Trophoblast cell (in vitro differentiated cells and primary cell): ENCODE measurements around the gene PNPLA5.

Experiments
- DNase-seq, 2 donors: peaks; one replicate each; pipeline ENCODE4 v3.0.0-alpha.2; 2016
- H2AFZ ChIP-seq: 2 replicates; pipeline ENCODE4 v1.6.1; 2013; ENCODE audit warnings: low read length, moderate library complexity, mild to moderate bottlenecking; ENCODE audit not compliant: insufficient read depth, poor library complexity
- H2AK5ac ChIP-seq: 2 replicates; pipeline ENCODE4 v1.6.1; 2013; ENCODE audit warnings: mild to moderate bottlenecking, low read length
- H2BK120ac ChIP-seq: 2 replicates; pipeline ENCODE4 v1.6.1; 2013; ENCODE audit warnings: low read length, mild to moderate bottlenecking, moderate library complexity; ENCODE audit not compliant: insufficient read depth, poor library complexity
- H2BK12ac ChIP-seq: 2 replicates; pipeline ENCODE4 v1.6.1; 2013; ENCODE audit warnings: mild to moderate bottlenecking, low read length, moderate library complexity
- H2BK5ac ChIP-seq: 2 replicates; pipeline ENCODE4 v1.6.1; 2013; ENCODE audit warnings: low read length, low read depth, moderate library complexity, mild to moderate bottlenecking; ENCODE audit not compliant: poor library complexity
- H3K14ac ChIP-seq: 2 replicates; pipeline ENCODE4 v1.6.1; 2013; ENCODE audit warnings: mild to moderate bottlenecking, low read length
- H3K18ac ChIP-seq: 2 replicates; pipeline ENCODE4 v1.6.1; 2013; ENCODE audit warnings: mild to moderate bottlenecking, low read length
- H3K23ac ChIP-seq: 2 replicates; pipeline ENCODE4 v1.6.1; 2013; ENCODE audit warnings: low read length
- H3K27ac ChIP-seq: 2 replicates; pipeline ENCODE4 v1.5.1; 2013; ENCODE audit warnings: low read depth, mild to moderate bottlenecking, inconsistent platforms, low read length, moderate library complexity
- H3K27me3 ChIP-seq: 2 replicates; pipeline ENCODE4 v1.6.1; 2013; ENCODE audit warnings: inconsistent platforms, mild to moderate bottlenecking, low read length, moderate library complexity; ENCODE audit not compliant: insufficient read depth
- H3K36me3 ChIP-seq, 2 experiments: 1 replicate in 1 of 2; 2 replicates in 1 of 2; pipeline ENCODE4 v1.6.1; 2013; ENCODE audit warnings: low read length in 2 of 2, mild to moderate bottlenecking in 2 of 2, moderate library complexity in 1 of 2; ENCODE audit not compliant: insufficient read depth in 2 of 2, control insufficient read depth in 1 of 2
- H3K4ac ChIP-seq: 2 replicates; pipeline ENCODE4 v1.6.1; 2013; ENCODE audit warnings: low read depth, mild to moderate bottlenecking, low read length, moderate library complexity
- H3K4me1 ChIP-seq, 2 experiments: 1 replicate in 1 of 2; 2 replicates in 1 of 2; pipeline ENCODE4 v1.6.1; 2013; ENCODE audit warnings: low read length in 2 of 2, mild to moderate bottlenecking in 2 of 2, moderate library complexity in 1 of 2; ENCODE audit not compliant: insufficient read depth in 2 of 2, control insufficient read depth in 1 of 2
- H3K4me2 ChIP-seq: 2 replicates; pipeline ENCODE4 v1.6.1; 2013; ENCODE audit warnings: inconsistent platforms, mild to moderate bottlenecking, low read length, moderate library complexity
- H3K4me3 ChIP-seq: 2 replicates; pipeline ENCODE4 v1.5.1; 2013; ENCODE audit warnings: mild to moderate bottlenecking, low read depth, low read length, inconsistent platforms
- H3K79me1 ChIP-seq: one replicate; pipeline ENCODE4 v1.6.1; 2013; ENCODE audit warnings: low read length
- H3K79me2 ChIP-seq: 2 replicates; pipeline ENCODE4 v1.6.1; 2013; ENCODE audit warnings: low read length, mild to moderate bottlenecking; ENCODE audit not compliant: control insufficient read depth, insufficient read depth, poor library complexity
- H3K9ac ChIP-seq: 2 replicates; pipeline ENCODE4 v1.6.1; 2013; ENCODE audit warnings: mild to moderate bottlenecking, low read length
- H3K9me3 ChIP-seq: 2 replicates; pipeline ENCODE4 v1.6.1; 2013; ENCODE audit warnings: low read depth, mild to moderate bottlenecking, control low read depth, inconsistent platforms, low read length; ENCODE audit not compliant: insufficient read depth
- H4K12ac ChIP-seq: 2 replicates; pipeline ENCODE4 v1.6.1; 2013; ENCODE audit warnings: low read depth, mild to moderate bottlenecking, low read length, moderate library complexity
- H4K8ac ChIP-seq: 2 replicates; pipeline ENCODE4 v1.6.1; 2013; ENCODE audit warnings: low read depth, mild to moderate bottlenecking, low read length, moderate library complexity
- H4K91ac ChIP-seq: one replicate; pipeline ENCODE4 v1.6.1; 2013; ENCODE audit warnings: low read depth, mild to moderate bottlenecking, low read length, moderate library complexity
- WGBS: extraction: QIAGEN DNeasy Blood & Tissue Kit; methylation state at CpG from one replicate; pipeline ENCODE4 v1.1.7; 2013; ENCODE audit warnings: missing lambda C conversion rate; ENCODE audit not compliant: insufficient read length, insufficient coverage; ENCODE audit errors: extremely low coverage; 5-methylcytosine and 5-hydroxymethylcytosine counted together

PNPLA5 gene

GRCh38 chr22:43880541-43880991, 11.2 kb downstream of the PNPLA5 start:
- Histone ChIP-seq H3K27me3 (no peaks in the 10 kb centered on the region), H3K4me3 (no peak overlapping the region), H3K23ac (no peak overlapping the region), H2BK120ac (no peak overlapping the region), H3K36me3 (no peaks in the 10 kb centered on the region), H3K4me1 (no peaks in the 10 kb centered on the region), H3K27ac (no peak overlapping the region), H2BK5ac (no peak overlapping the region), H3K14ac (no peak overlapping the region), H3K79me1 (no peaks in the 10 kb centered on the region), H3K4ac (no peak overlapping the region), H2AK5ac (no peak overlapping the region), H2BK12ac (no peak overlapping the region), H3K79me2 (no peaks in the 10 kb centered on the region), H2AFZ (no peak overlapping the region), H4K91ac (no peak overlapping the region), H4K8ac (no peak overlapping the region), H4K12ac (no peak overlapping the region), H3K9ac (no peak overlapping the region), H3K4me2 (no peak overlapping the region), H3K9me3 (no peaks in the 10 kb centered on the region), H3K18ac (no peak overlapping the region)
- DNase-seq = no peak
- no CpG with 5 or more reads among the region's 15 CpGs for WGBS

- no CpG with 5 or more reads among the region's 14 CpGs for WGBS
- H3K18ac ChIP-seq = no peak overlapping the region
These were observed 11.8 kb downstream of the PNPLA5 start for GRCh38 chr22:43879901-43880540.

GRCh38 chr22:43878831-43879550, 12.8 kb downstream of the PNPLA5 start:
- Histone ChIP-seq H3K4me2 (no peak overlapping the region), H2BK120ac (no peak overlapping the region), H2AFZ (no peak overlapping the region), H3K27me3 (no peaks in the 10 kb centered on the region), H2AK5ac (no peak overlapping the region), H2BK12ac (no peak overlapping the region), H3K4me1 (no peaks in the 10 kb centered on the region), H3K79me1 (no peaks in the 10 kb centered on the region), H3K4ac (no peak overlapping the region), H3K4me3 (no peak overlapping the region), H4K12ac (no peak overlapping the region), H3K9ac (no peak overlapping the region), H4K8ac (no peak overlapping the region), H4K91ac (no peak overlapping the region), H3K79me2 (no peaks in the 10 kb centered on the region), H3K18ac (no peak overlapping the region), H3K23ac (no peak overlapping the region), H3K9me3 (peaks cover 2% of the 10 kb centered on the region), H3K27ac (no peak overlapping the region), H3K36me3 (no peaks in the 10 kb centered on the region), H3K14ac (no peak overlapping the region), H2BK5ac (no peak overlapping the region)
- WGBS = no CpG with 5 or more reads among the region's 12 CpGs
- DNase-seq = no peak

More at GRCh38 chr22:43879901-43880540, 11.8 kb downstream of the PNPLA5 start:
- Histone ChIP-seq H2AFZ (no peak overlapping the region), H3K79me2 (no peaks in the 10 kb centered on the region), H3K9ac (no peak overlapping the region), H3K4me3 (no peak overlapping the region), H2AK5ac (no peak overlapping the region), H4K8ac (no peak overlapping the region), H3K27ac (no peak overlapping the region), H3K23ac (no peak overlapping the region), H3K14ac (no peak overlapping the region), H3K9me3 (no peaks in the 10 kb centered on the region), H2BK12ac (no peak overlapping the region), H2BK120ac (no peak overlapping the region), H3K4me2 (no peak overlapping the region), H2BK5ac (no peak overlapping the region), H3K27me3 (no peaks in the 10 kb centered on the region), H3K4ac (no peak overlapping the region), H3K36me3 (no peaks in the 10 kb centered on the region), H3K79me1 (no peaks in the 10 kb centered on the region), H4K12ac (no peak overlapping the region), H4K91ac (no peak overlapping the region), H3K4me1 (no peaks in the 10 kb centered on the region)
- no peak for DNase-seq

GRCh38 chr22:43878079-43878795, 13.6 kb downstream of the PNPLA5 start:
- H3K23ac ChIP-seq = no peak overlapping the region
- DNase-seq = no peak
- peaks cover 2% of the 10 kb centered on the region for H3K9me3 ChIP-seq
- H3K9ac ChIP-seq = no peak overlapping the region
- H2AFZ ChIP-seq = no peak overlapping the region
- no peak overlapping the region for H4K91ac ChIP-seq
- no peaks in the 10 kb centered on the region for H3K79me2 ChIP-seq
- WGBS = no CpG with 5 or more reads among the region's 12 CpGs
- H4K12ac ChIP-seq = no peak overlapping the region
- no peak overlapping the region for H2AK5ac ChIP-seq
- H3K4me3 ChIP-seq = no peak overlapping the region
- H3K27me3 ChIP-seq = no peaks in the 10 kb centered on the region
- no peak overlapping the region for H2BK12ac ChIP-seq
- H3K4me1 ChIP-seq = no peaks in the 10 kb centered on the region
- H4K8ac ChIP-seq = no peak overlapping the region
- H3K4me2 ChIP-seq = no peak overlapping the region
- H3K4ac ChIP-seq = no peak overlapping the region
- H3K18ac ChIP-seq = no peak overlapping the region
- no peak overlapping the region for H3K27ac ChIP-seq
- no peak overlapping the region for H2BK120ac ChIP-seq
- no peaks in the 10 kb centered on the region for H3K79me1 ChIP-seq
- H2BK5ac ChIP-seq = no peak overlapping the region
- H3K36me3 ChIP-seq = no peaks in the 10 kb centered on the region
- H3K14ac ChIP-seq = no peak overlapping the region
